Glutamatergic neuron (in vitro differentiated cells): ENCODE data around the gene SNX30. TPM values are rescaled to one million over a fixed set of nuclear protein-coding genes. Genes with fewer than 3 reads are reported as not detected.

ENCODE experiments used
- DNase-seq: peaks from one replicate; pipeline ENCODE4 v3.0.0; 2022
- H3K27ac Mint-ChIP-seq: one replicate; pipeline ENCODE4 v1.8.0; 2020; ENCODE audit warnings: mild to moderate bottlenecking, mixed read lengths, inconsistent platforms; ENCODE audit not compliant: unreplicated experiment
- H3K27me3 Mint-ChIP-seq: one replicate; pipeline ENCODE4 v1.8.0; 2020; ENCODE audit warnings: mild to moderate bottlenecking, moderate library complexity, mixed read lengths, inconsistent platforms; ENCODE audit not compliant: unreplicated experiment
- H3K36me3 Mint-ChIP-seq: one replicate; pipeline ENCODE4 v1.8.0; 2020; ENCODE audit warnings: mild to moderate bottlenecking, mixed read lengths, inconsistent platforms; ENCODE audit not compliant: unreplicated experiment
- H3K4me1 Mint-ChIP-seq: one replicate; pipeline ENCODE4 v1.8.0; 2020; ENCODE audit warnings: mild to moderate bottlenecking, low read depth, mixed read lengths, inconsistent platforms; ENCODE audit not compliant: unreplicated experiment
- H3K4me3 Mint-ChIP-seq: one replicate; pipeline ENCODE4 v1.8.0; 2020; ENCODE audit warnings: mild to moderate bottlenecking, mixed read lengths, inconsistent platforms; ENCODE audit not compliant: unreplicated experiment
- H3K9me3 Mint-ChIP-seq: one replicate; pipeline ENCODE4 v1.8.0; 2020; ENCODE audit warnings: mild to moderate bottlenecking, moderate library complexity, mixed read lengths, inconsistent platforms; ENCODE audit not compliant: unreplicated experiment
- CTCF ChIP-seq: fragments of 200-600 bp; sonication (generic); IDR thresholded peaks from one replicate; pipeline ENCODE4 v1.5.0; 2021; ENCODE audit not compliant: partially characterized antibody, unreplicated experiment
- total RNA-seq: library from RNA; stranded (reverse); fragmentation: NEBNext Ultra II Directional; extraction: Animal tissue kit (Norgen Biotek cat#: 25700); gene quantifications from one replicate; pipeline ENCODE4 v1.2.1, GENCODE V29; 2021; ENCODE audit not compliant: unreplicated experiment

Gene SNX30
- total RNA-seq, 1 donor from 2014 or later: 41.7 TPM

- H3K27ac Mint-ChIP-seq: no peak overlapping the region
Measured at GRCh38 chr9:112884101-112884500, 133.5 kb downstream of the SNX30 start.

GRCh38 chr9:112884721-112885120 is 134.2 kb downstream of the SNX30 start:
- peaks cover 7% of the 10 kb centered on the region for H3K27me3 Mint-ChIP-seq
- H3K27ac Mint-ChIP-seq: no peak overlapping the region
- H3K4me1 Mint-ChIP-seq: peaks cover 8% of the 10 kb centered on the region
- H3K36me3 Mint-ChIP-seq: peaks cover 16% of the 10 kb centered on the region
- DNase-seq: no peak
- no peak for TF ChIP-seq CTCF
- peaks cover 5% of the 10 kb centered on the region for H3K9me3 Mint-ChIP-seq
- H3K4me3 Mint-ChIP-seq: no peak overlapping the region

More at GRCh38 chr9:112884101-112884500, 133.5 kb downstream of the SNX30 start:
- peaks cover 13% of the 10 kb centered on the region for H3K36me3 Mint-ChIP-seq
- H3K4me3 Mint-ChIP-seq: no peak overlapping the region
- H3K27me3 Mint-ChIP-seq: peaks cover 4% of the 10 kb centered on the region
- TF ChIP-seq CTCF: no peak
- peaks cover 5% of the 10 kb centered on the region for H3K9me3 Mint-ChIP-seq
- peaks cover 8% of the 10 kb centered on the region for H3K4me1 Mint-ChIP-seq
- no peak for DNase-seq

GRCh38 chr9:112885324-112885723 is 134.8 kb downstream of the SNX30 start:
- H3K27ac Mint-ChIP-seq: no peak overlapping the region
- no peak for TF ChIP-seq CTCF
- peaks cover 8% of the 10 kb centered on the region for H3K4me1 Mint-ChIP-seq
- peaks cover 5% of the 10 kb centered on the region for H3K9me3 Mint-ChIP-seq
- no peak for DNase-seq
- peaks cover 16% of the 10 kb centered on the region for H3K36me3 Mint-ChIP-seq
- H3K27me3 Mint-ChIP-seq: peaks cover 10% of the 10 kb centered on the region
- no peak overlapping the region for H3K4me3 Mint-ChIP-seq

GRCh38 chr9:112886351-112886750 is 135.8 kb downstream of the SNX30 start:
- H3K36me3 Mint-ChIP-seq: peaks cover 9% of the 10 kb centered on the region
- H3K27me3 Mint-ChIP-seq: peaks cover 10% of the 10 kb centered on the region
- peaks cover 5% of the 10 kb centered on the region for H3K9me3 Mint-ChIP-seq
- DNase-seq: no peak
- no peak for TF ChIP-seq CTCF
- H3K27ac Mint-ChIP-seq: no peak overlapping the region
- H3K4me1 Mint-ChIP-seq: peaks cover 8% of the 10 kb centered on the region
- H3K4me3 Mint-ChIP-seq: no peak overlapping the region

GRCh38 chr9:112887381-112887780 is 136.8 kb downstream of the SNX30 start:
- H3K36me3 Mint-ChIP-seq: peaks cover 13% of the 10 kb centered on the region
- TF ChIP-seq CTCF: no peak
- peaks cover 13% of the 10 kb centered on the region for H3K27me3 Mint-ChIP-seq
- H3K9me3 Mint-ChIP-seq: peaks cover 7% of the 10 kb centered on the region
- peak overlapping the region; percentile 44 for H3K4me3 Mint-ChIP-seq
- peak; percentile 50 for DNase-seq
- peaks cover 8% of the 10 kb centered on the region for H3K4me1 Mint-ChIP-seq
- peak overlapping the region; percentile 71 for H3K27ac Mint-ChIP-seq
